Measurements from ENCODE around the gene AZIN2. TPM values are rescaled to one million over a fixed set of nuclear protein-coding genes. Genes with fewer than 3 reads are reported as not detected.

The AZIN2 gene
- total RNA-seq, 1 donor from 2014 or later: 10.4 TPM

DNA sequence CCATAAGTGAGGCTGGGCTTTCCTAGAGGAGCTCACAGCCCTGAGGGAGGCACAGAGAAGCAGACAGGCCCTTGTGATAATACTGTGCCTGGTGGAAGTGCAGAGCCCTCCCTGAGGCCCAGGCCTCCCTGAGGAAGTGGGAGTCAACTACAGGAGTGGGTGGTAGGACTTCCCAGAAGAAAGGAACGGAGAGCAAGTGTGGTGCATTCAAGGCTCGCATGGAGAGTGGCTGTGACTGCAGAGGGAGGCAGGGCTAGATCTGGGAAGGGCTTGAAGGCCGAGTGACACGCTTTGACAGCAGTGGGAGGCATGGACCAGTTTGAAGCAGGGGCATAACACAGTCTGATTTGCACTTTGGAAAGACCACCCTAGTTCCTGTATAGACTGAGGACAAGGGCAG is 37.3 kb downstream of the AZIN2 start:
- Mint-ChIP-seq H3K4me1 (ENCODE audit: unreplicated experiment) (no peaks in the 10 kb centered on the region), H3K4me3 (ENCODE audit: unreplicated experiment) (no peak overlapping the region), H3K27ac (ENCODE audit: unreplicated experiment) (no peak overlapping the region), H3K9me3 (ENCODE audit: unreplicated experiment) (no peaks in the 10 kb centered on the region), H3K36me3 (ENCODE audit: unreplicated experiment) (no peaks in the 10 kb centered on the region), H3K27me3 (ENCODE audit: unreplicated experiment) (no peaks in the 10 kb centered on the region)
- TF ChIP-seq, protein P1, sequence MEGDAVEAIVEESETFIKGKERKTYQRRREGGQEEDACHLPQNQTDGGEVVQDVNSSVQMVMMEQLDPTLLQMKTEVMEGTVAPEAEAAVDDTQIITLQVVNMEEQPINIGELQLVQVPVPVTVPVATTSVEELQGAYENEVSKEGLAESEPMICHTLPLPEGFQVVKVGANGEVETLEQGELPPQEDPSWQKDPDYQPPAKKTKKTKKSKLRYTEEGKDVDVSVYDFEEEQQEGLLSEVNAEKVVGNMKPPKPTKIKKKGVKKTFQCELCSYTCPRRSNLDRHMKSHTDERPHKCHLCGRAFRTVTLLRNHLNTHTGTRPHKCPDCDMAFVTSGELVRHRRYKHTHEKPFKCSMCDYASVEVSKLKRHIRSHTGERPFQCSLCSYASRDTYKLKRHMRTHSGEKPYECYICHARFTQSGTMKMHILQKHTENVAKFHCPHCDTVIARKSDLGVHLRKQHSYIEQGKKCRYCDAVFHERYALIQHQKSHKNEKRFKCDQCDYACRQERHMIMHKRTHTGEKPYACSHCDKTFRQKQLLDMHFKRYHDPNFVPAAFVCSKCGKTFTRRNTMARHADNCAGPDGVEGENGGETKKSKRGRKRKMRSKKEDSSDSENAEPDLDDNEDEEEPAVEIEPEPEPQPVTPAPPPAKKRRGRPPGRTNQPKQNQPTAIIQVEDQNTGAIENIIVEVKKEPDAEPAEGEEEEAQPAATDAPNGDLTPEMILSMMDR (IDR thresholded peaks at IDR 0.05): no peak
- DNase-seq (ENCODE audit: extremely low spot score, unreplicated experiment): no peak

DNA sequence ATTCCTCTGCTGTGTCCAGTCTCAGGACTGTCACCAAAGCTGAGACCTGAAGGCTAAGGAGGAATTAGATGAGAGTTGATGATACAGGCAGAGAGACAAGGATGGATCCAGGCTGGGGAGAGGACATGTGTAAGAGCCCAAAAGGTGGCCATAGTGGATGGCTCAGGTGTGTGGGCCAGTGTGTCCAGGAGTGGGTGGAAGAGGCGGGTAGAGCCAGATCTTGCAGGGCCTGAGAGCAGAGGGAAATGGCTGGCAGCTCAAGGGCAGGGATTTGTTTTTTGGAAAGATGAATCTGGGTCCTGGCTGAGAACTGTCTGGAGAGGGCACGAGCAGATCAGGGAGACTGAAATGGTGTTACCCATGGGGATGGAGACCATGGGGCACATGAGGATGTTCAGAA is 38.1 kb downstream of the AZIN2 start:
- Mint-ChIP-seq H3K36me3 (ENCODE audit: unreplicated experiment) (no peaks in the 10 kb centered on the region), H3K9me3 (ENCODE audit: unreplicated experiment) (no peaks in the 10 kb centered on the region), H3K4me1 (ENCODE audit: unreplicated experiment) (no peaks in the 10 kb centered on the region), H3K4me3 (ENCODE audit: unreplicated experiment) (no peak overlapping the region), H3K27ac (ENCODE audit: unreplicated experiment) (peak overlapping the region; percentile 24), H3K27me3 (ENCODE audit: unreplicated experiment) (no peaks in the 10 kb centered on the region)
- TF ChIP-seq, protein P1 (IDR thresholded peaks at IDR 0.05): no peak
- DNase-seq (ENCODE audit: extremely low spot score, unreplicated experiment): no peak

DNA sequence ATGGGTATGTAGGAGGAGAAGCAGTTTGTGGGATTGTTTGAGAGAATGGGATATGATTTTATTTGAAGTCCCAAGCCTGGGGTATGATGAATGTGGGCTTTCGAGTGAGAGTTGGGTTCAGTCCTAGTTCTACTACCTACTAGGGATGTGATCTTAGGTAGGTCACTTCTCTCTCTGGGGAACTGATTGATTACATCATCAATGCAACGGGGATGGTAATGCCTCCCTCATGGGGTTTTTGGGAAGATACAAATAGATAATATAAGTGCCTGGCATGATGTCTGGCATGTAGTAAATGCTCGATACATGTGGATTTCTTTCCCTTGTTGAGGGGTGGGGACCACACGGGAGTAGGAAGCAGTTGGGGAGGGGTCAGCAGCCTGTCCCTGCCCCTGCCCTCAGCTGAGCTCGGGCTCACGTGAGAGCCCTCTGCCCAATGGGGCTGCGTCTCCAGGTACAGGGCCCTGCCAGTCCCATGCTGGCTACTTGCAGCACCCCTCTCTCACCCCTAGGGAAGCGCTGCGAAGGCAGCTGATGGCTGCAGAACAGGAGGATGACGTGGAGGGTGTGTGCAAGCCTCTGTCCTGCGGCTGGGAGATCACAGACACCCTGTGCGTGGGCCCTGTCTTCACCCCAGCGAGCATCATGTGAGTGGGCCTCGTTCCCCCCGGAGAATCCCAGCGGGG is 38.7 kb downstream of the AZIN2 start:
- Mint-ChIP-seq H3K9me3 (ENCODE audit: unreplicated experiment) (no peaks in the 10 kb centered on the region), H3K36me3 (ENCODE audit: unreplicated experiment) (no peaks in the 10 kb centered on the region), H3K27ac (ENCODE audit: unreplicated experiment) (peak overlapping the region; percentile 24), H3K4me1 (ENCODE audit: unreplicated experiment) (no peaks in the 10 kb centered on the region), H3K27me3 (ENCODE audit: unreplicated experiment) (no peaks in the 10 kb centered on the region), H3K4me3 (ENCODE audit: unreplicated experiment) (no peak overlapping the region)
- DNase-seq (ENCODE audit: extremely low spot score, unreplicated experiment): no peak
- TF ChIP-seq, protein P1 (IDR thresholded peaks at IDR 0.05): no peak

DNA sequence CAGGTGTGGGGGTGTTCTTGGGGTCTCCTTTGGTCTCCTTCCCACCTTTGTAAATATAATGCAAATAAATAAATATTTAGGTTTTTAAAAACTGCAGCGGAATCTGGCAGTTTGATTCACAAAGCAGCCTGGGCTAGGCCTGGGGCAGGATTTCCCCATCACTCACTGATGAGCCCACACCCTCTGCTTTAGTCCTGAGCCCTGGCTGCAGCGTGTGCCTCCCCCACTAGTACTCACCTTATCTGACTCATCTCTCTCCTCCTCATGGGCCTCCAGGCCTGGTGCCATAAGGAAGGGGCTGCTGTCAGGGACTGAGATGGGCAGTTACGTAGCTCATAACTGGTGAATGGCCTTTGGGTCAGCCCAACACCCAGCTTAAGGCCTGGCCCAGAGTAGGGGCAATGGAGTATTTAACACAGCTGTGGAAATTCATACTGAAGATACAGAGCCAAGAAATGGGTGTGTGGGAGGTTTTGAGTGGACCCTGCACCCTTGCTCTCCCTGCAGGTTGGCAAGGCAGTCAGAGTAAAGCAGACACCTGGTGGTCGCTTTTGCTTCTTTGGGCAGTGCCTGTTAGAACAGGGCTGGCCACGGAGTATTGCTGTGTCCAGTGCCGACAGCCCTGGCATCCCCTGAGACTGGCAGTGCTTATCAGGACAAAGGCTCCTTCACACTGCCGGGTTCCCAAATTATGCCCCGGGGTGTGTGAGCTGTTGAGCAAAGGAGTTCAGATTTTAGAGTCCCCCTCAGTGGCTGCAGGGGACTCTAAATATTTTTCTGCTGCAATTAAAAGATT is 39.7 kb downstream of the AZIN2 start:
- peaks cover 1% of the 10 kb centered on the region for H3K4me1 Mint-ChIP-seq (ENCODE audit: unreplicated experiment)
- TF ChIP-seq, protein P1 (IDR thresholded peaks at IDR 0.05): no peak
- no peaks in the 10 kb centered on the region for H3K27me3 Mint-ChIP-seq (ENCODE audit: unreplicated experiment)
- no peak for DNase-seq (ENCODE audit: extremely low spot score, unreplicated experiment)
- no peak overlapping the region for H3K27ac Mint-ChIP-seq (ENCODE audit: unreplicated experiment)
- H3K4me3 Mint-ChIP-seq (ENCODE audit: unreplicated experiment): no peak overlapping the region
- H3K9me3 Mint-ChIP-seq (ENCODE audit: unreplicated experiment): no peaks in the 10 kb centered on the region
- peaks cover 4% of the 10 kb centered on the region for H3K36me3 Mint-ChIP-seq (ENCODE audit: unreplicated experiment)

DNA sequence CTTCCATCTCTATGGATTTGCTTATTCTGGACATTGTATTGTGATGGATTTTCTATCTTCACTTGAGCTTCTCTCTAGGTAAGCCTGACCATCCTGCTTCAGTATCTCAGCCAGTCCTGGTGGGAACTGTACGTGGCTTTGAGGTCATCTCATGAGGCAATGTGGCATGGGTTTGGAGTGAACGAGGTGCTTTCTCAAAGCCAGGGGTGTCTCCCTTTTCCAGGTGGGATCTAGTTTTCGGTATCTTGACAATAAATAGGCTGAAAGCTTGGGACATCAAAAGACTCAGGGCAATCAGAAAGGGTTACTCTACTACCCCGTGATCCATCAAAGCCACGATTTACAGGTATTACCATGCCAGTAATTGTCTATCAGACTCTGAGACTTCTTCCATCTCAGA is 40.8 kb downstream of the AZIN2 start:
- H3K9me3 Mint-ChIP-seq (ENCODE audit: unreplicated experiment): no peaks in the 10 kb centered on the region
- peaks cover 5% of the 10 kb centered on the region for H3K36me3 Mint-ChIP-seq (ENCODE audit: unreplicated experiment)
- H3K27ac Mint-ChIP-seq (ENCODE audit: unreplicated experiment): no peak overlapping the region
- no peak for DNase-seq (ENCODE audit: extremely low spot score, unreplicated experiment)
- TF ChIP-seq, protein P1 (IDR thresholded peaks at IDR 0.05): no peak
- H3K4me1 Mint-ChIP-seq (ENCODE audit: unreplicated experiment): peaks cover 7% of the 10 kb centered on the region
- H3K27me3 Mint-ChIP-seq (ENCODE audit: unreplicated experiment): no peaks in the 10 kb centered on the region
- H3K4me3 Mint-ChIP-seq (ENCODE audit: unreplicated experiment): no peak overlapping the region
